ENCODE measurements around the gene LUC7L3. TPM values are rescaled to one million over a fixed set of nuclear protein-coding genes. Genes with fewer than 3 reads are reported as not detected.

The LUC7L3 gene
- total RNA-seq, 1 donor from 2014 or later = 108 TPM

DNA sequence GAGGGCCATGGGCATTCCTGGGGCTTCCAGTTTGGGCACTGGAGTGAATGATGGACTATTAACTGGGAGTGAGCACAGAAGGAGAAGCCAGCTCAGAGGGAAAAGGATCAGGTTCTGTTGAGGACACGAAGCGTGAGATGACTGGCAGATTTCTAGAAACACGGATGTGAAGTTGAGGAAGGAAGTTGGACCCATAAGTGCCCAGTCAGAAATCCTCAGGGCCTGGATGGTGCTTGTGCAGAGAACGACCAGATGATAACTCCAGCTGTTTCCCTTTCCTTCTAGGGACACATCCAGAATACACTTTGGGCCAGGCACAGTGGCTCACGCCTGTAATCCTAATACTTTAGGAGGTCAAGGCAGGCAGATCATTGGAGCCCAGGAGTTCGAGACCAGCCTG, 71.2 kb downstream of the LUC7L3 start:
- Histone ChIP-seq H3K27me3 (no peaks in the 10 kb centered on the region), H3K36me3 (no peaks in the 10 kb centered on the region), H3K27ac (no peak overlapping the region), H3K4me3 (no peak overlapping the region), H3K4me1 (peaks cover 20% of the 10 kb centered on the region), H3K9me3 (no peaks in the 10 kb centered on the region)
- intact Hi-C loops (cut with DNase I) = no loop called here
- TF ChIP-seq POLR2AphosphoS5 (IDR thresholded peaks at IDR 0.05; ENCODE audit: insufficient read depth in 1 of 2, low read depth in 1 of 2) (no peak), POLR2A (IDR thresholded peaks at IDR 0.05) (no peak)
- TF ChIP-seq, protein P1, sequence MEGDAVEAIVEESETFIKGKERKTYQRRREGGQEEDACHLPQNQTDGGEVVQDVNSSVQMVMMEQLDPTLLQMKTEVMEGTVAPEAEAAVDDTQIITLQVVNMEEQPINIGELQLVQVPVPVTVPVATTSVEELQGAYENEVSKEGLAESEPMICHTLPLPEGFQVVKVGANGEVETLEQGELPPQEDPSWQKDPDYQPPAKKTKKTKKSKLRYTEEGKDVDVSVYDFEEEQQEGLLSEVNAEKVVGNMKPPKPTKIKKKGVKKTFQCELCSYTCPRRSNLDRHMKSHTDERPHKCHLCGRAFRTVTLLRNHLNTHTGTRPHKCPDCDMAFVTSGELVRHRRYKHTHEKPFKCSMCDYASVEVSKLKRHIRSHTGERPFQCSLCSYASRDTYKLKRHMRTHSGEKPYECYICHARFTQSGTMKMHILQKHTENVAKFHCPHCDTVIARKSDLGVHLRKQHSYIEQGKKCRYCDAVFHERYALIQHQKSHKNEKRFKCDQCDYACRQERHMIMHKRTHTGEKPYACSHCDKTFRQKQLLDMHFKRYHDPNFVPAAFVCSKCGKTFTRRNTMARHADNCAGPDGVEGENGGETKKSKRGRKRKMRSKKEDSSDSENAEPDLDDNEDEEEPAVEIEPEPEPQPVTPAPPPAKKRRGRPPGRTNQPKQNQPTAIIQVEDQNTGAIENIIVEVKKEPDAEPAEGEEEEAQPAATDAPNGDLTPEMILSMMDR (IDR thresholded peaks at IDR 0.05) = no peak
- DNase-seq (ENCODE audit: extremely low spot score in 2 of 2) = no peak

DNA sequence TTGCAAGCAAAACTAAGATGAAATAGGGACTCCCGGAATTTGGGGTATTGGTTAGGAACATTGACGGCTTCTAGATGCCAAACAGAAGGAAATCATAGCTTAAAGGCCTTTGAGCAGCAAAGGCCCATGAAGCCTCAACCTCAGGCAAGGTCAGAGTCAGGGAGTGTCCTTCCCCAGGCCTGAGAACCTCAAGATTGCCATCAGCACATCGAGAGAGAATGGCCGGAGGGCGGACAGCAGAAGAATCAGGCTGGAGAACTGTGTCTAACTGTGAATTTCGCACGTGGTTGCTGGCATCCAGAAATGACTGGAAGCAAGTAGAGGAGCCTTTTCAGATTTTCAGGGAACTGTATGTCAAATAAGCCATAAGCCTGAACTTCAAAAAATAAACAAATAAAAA, 72.7 kb downstream of the LUC7L3 start:
- no peaks in the 10 kb centered on the region for H3K9me3 ChIP-seq
- H3K4me1 ChIP-seq = peaks cover 4% of the 10 kb centered on the region
- H3K36me3 ChIP-seq = no peaks in the 10 kb centered on the region
- intact Hi-C loops (cut with DNase I) = no loop called here
- no peak for DNase-seq (ENCODE audit: extremely low spot score in 2 of 2)
- no peak overlapping the region for H3K4me3 ChIP-seq
- H3K27me3 ChIP-seq = no peaks in the 10 kb centered on the region
- TF ChIP-seq POLR2AphosphoS5 (IDR thresholded peaks at IDR 0.05; ENCODE audit: insufficient read depth in 1 of 2, low read depth in 1 of 2) = no peak
- H3K27ac ChIP-seq = no peak overlapping the region

DNA sequence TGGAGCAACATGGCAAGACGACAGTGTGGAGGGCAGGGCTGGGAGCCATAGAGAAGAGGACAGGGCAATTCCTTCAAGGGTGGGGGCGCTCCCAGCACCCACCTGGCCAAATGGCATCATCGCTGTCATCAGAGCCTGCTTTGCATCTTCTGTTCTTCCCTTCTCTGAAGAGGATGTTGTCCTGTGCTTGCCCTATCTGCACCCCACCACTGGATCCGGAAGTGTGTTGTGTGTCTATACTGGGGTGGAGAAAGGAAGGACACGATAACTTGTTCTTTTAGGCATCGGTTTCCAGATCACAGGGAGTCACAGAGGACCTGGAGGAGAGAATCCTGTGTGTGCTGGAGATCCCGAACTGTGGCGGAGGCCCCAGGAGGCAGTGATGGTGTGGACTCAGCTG, 73.6 kb downstream of the LUC7L3 start:
- TF ChIP-seq, protein P1 (IDR thresholded peaks at IDR 0.05) = no peak
- TF ChIP-seq POLR2AphosphoS5 (IDR thresholded peaks at IDR 0.05; ENCODE audit: insufficient read depth in 1 of 2, low read depth in 1 of 2) (no peak), POLR2A (IDR thresholded peaks at IDR 0.05) (no peak)
- no peak overlapping the region for H3K4me3 ChIP-seq
- no peak overlapping the region for H3K27ac ChIP-seq
- no peaks in the 10 kb centered on the region for H3K9me3 ChIP-seq
- H3K27me3 ChIP-seq = no peaks in the 10 kb centered on the region
- no peaks in the 10 kb centered on the region for H3K4me1 ChIP-seq
- H3K36me3 ChIP-seq = no peaks in the 10 kb centered on the region
- no peak for DNase-seq (ENCODE audit: extremely low spot score in 2 of 2)
- intact Hi-C loops (cut with DNase I) = no loop called here

DNA sequence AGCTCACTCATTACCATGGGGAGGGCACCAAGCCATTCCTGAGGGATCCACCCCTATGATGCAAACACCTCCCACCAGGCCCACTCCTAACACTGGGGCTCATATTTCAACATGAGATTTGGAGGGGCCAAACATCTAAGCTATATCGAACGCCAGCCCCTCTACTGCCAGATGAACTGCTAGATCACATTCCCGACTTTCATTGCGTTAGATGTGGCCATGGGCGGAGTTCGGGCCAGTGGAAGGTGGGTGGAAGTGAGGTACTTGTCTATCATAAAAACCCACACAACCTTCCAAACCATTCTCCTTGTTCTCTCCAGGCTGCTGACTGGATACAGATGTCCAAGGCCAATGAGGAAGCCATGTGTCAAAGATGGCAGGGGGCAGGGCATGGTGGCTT, 75.0 kb downstream of the LUC7L3 start:
- peaks cover 7% of the 10 kb centered on the region for H3K4me1 ChIP-seq
- DNase-seq (ENCODE audit: extremely low spot score in 2 of 2) = no peak
- no peaks in the 10 kb centered on the region for H3K9me3 ChIP-seq
- TF ChIP-seq, protein P1 (IDR thresholded peaks at IDR 0.05) = no peak
- no peak for TF ChIP-seq POLR2A (IDR thresholded peaks at IDR 0.05)
- no peak for TF ChIP-seq POLR2AphosphoS5 (IDR thresholded peaks at IDR 0.05; ENCODE audit: insufficient read depth in 1 of 2, low read depth in 1 of 2)
- intact Hi-C loops (cut with DNase I) = no loop called here
- H3K4me3 ChIP-seq = no peak overlapping the region
- no peak overlapping the region for H3K27ac ChIP-seq
- no peaks in the 10 kb centered on the region for H3K27me3 ChIP-seq
- H3K36me3 ChIP-seq = no peaks in the 10 kb centered on the region

DNA sequence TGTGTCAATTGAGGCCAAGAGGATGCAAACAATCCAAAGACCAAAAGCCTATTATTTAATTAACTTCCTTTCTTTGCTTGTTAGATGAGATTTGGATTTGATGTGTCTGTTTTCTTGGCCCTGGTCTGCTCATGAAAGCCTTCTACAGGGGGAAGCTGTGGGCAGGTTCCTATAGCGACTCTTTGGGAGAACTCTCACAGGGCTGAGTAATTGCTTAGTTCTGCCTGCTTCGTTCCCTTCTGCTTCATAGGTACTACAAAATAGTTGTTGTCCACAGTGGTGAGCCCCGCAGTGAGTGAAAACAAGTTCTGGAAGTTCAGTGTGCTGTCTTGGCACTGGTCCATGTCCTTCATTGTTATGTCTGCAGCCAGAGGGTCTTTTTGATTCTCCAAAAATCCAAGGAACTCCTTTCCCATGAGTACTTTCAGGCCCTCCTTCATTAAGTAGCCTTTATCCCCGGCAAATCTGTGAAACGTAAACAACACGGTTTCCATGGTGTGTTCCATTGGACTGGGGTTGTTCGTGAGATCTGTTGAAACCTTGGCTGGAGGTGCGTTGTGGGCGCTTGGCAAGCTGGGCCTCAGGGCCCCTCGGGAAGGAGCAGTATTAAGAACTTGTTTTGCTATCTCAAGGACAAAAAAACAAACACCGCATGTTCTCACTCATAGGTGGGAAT, 77.9 kb downstream of the LUC7L3 start:
- H3K27me3 ChIP-seq = no peaks in the 10 kb centered on the region

More for the DNA sequence above, 77.9 kb downstream of the LUC7L3 start:
- intact Hi-C loops (cut with DNase I) = no loop called here
- H3K4me3 ChIP-seq = no peak overlapping the region
- no peaks in the 10 kb centered on the region for H3K36me3 ChIP-seq
- H3K9me3 ChIP-seq = no peaks in the 10 kb centered on the region
- TF ChIP-seq POLR2A (IDR thresholded peaks at IDR 0.05) (no peak), POLR2AphosphoS5 (IDR thresholded peaks at IDR 0.05; ENCODE audit: insufficient read depth in 1 of 2, low read depth in 1 of 2) (no peak)
- TF ChIP-seq, protein P1 (IDR thresholded peaks at IDR 0.05) = no peak
- H3K27ac ChIP-seq = no peak overlapping the region
- peaks cover 14% of the 10 kb centered on the region for H3K4me1 ChIP-seq
- DNase-seq (ENCODE audit: extremely low spot score in 2 of 2) = no peak

Measured in vagina (tissue), 2 donors.